GM21447 (cell line): ENCODE results near the gene RRBP1.

Source experiments
- ATAC-seq: cut with Tn5 transposase; IDR thresholded peaks from one replicate; pipeline ENCODE4 v1.9.1; 2021; ENCODE audit not compliant: unreplicated experiment

Gene RRBP1

GRCh38 chr20:17648791-17649730 is 33.0 kb downstream of the RRBP1 start:
- ATAC-seq, result no peak

- ATAC-seq, result no peak
Measured at GRCh38 chr20:17648315-17648646, 33.8 kb downstream of the RRBP1 start.

GRCh38 chr20:17647391-17648314 is 34.4 kb downstream of the RRBP1 start:
- no peak for ATAC-seq

GRCh38 chr20:17646961-17647301 is 35.1 kb downstream of the RRBP1 start:
- ATAC-seq, result no peak

DNA sequence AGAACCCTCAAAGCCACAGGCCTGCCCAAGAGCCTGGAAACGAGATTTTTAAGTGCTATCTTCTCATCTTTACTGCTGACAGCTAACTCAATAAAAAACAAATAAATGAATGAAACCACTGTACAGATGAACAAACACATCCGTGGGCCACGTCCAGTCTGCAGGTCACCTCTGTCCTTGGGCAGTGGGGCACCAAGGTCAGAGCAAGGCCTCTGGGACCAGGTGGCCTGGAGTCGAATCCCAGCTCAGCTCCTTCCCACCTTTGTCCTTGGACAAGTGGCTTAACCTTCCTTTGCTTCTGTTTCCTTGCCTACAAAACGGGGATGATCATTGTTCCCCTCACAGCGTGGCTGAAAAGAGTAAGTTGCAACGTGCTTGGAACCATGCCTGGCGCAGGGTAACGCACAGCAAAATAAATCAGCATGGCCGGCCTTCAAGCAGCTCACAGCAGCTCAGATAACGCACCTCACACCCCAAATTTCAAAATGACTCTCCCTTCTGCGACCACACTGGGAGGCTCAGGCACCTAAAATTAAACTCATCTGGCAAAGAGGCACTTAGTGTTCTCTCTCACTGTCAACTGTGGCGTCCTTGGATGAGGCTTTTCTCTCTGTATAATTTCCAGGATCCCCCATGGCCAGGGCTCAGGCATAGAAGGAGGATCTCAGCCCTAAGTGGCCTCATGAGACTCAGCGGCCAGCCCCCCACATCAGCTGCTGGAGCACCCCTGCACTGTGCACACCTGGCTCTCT is 35.7 kb downstream of the RRBP1 start:
- ATAC-seq, result no peak

DNA sequence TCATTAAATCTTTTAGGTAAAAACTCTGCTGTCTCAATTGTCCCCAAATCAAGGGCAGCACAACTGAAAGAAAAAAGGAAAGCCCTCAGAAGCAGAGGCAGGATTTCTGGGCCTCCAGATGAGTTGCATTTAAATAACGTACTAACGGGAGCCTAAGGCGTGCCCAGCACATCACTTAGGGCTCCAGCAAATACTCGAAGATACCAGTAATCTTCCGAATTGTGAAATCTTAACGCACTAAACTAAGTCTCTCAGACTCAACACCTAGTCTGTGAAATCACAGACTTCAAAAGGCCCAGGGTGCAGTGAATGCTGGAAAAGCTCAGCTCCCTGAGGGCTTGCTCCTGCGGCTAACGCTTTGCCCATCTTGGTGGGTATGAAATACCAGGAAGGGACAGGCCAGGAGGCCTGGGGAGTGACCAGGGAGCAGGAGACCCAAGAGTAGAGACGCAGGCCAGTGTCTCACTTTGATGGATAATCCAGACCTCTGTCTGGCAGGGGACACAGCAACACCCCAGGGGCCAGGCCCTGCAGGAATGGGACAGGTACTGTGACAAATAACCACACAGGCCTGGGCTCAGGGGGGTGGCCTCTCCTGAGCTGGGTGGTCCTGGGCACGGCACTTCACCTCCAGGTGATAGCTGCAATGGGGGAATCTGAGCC is 36.4 kb downstream of the RRBP1 start:
- ATAC-seq, result no peak

DNA sequence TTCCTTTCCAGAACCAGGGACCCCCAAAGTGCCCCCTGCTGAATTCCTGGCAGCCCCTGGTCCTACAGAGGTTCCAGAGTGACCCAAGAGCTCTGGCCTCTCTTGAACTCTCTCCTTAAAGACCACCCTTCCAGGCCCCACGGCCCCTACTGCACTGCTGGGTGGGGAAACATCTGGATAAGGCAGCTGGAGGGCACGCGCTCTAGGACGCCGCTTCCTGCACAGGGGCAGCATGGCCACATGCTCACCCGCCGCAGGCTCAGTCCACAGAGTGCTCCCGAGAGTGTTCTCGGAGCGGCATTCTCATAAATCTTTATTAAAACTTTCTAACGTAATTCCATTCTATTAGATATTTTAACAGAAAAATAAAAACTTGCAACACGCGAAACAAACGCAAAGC is 37.0 kb downstream of the RRBP1 start:
- no peak for ATAC-seq

DNA sequence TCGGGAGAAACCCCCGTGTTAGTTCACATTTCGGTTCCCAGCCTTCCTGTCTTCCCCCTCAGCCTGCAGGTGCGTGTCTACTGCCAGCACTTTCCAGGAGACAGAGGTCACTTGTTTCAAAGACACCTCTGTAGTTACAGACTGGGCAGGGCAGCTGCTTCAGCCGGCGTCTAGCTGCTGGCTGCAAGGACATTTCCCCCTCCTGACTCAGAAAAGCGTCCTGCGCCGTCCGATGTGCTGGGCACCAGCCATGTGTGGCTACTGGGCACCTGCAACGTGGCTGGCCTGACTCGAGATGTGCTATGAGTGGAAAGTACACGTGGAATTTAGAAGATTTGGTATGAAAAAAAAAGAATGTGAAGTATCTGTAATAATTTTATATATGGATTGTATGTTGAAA is 37.6 kb downstream of the RRBP1 start:
- ATAC-seq, result no peak

- ATAC-seq, result no peak
Measured at GRCh38 chr20:17643531-17644188, 38.4 kb downstream of the RRBP1 start.

GRCh38 chr20:17642404-17643269 is 39.4 kb downstream of the RRBP1 start:
- no peak for ATAC-seq

DNA sequence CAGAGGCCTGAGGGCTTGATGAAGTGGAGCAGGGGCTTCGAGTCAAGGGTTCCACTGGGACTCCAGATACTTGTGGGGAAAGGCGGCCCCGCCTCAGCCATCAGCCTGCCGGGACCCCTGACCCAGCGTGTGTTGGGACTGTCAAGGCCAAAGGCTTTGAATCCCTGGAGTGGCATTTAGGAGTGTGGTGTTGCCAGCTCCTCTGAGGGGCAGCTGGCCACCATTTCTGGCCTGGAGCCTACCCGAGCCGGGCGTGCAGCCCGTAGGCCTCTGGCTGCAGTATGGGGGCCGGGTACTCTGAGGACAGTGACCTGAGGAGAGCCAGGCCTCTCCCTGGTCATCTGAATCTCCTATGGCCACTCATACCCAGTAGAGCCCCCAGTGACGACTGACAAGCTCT is 40.0 kb downstream of the RRBP1 start:
- ATAC-seq, result no peak

DNA sequence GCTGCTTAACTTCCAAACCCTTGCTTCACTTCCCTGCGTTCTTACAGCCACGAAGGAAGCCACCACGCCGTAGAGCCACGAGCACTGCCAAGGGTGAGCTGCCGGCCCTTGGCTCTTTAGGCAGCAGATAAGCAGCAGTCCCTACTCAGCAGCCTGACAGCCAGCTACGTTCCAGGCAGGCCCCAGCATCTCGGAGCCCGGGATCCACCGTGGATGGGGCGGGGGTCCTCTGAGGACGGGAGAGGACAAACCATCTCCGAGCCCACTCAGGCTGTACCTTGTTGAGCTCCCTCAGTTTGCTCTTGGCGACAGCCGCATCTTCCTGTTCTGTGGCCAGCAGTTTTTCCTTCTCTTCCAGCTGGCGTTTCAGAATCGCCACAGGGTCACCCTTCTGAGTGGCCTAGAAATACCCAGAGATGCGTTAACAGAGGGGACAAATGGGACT is 40.5 kb downstream of the RRBP1 start:
- ATAC-seq, result no peak

DNA sequence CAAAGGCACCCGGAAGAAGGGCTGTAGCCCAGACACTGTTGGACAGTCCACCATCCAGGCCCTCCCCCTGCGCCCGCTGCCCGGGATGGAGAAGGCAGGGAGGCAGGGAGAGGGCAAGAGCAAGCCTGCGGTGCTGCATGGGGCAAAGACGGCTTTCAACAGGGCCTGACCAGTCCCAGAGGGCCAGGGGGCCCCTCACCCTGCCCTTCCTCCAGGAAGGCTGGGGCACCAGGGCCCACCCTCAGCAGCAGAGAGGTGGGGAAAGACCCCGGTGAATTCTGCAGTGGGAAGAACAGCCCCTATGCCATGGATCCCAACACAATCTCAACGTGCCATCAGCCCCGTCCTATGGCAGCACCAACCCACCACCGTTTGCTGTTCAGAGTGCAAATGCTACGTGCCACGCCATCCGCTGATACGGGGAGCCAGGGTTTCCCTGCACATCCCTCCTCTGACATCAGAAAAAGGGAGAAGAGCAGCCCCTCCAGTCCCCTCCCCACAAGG is 41.1 kb downstream of the RRBP1 start:
- no peak for ATAC-seq

GRCh38 chr20:17640146-17640874 is 41.7 kb downstream of the RRBP1 start:
- ATAC-seq, result no peak

DNA sequence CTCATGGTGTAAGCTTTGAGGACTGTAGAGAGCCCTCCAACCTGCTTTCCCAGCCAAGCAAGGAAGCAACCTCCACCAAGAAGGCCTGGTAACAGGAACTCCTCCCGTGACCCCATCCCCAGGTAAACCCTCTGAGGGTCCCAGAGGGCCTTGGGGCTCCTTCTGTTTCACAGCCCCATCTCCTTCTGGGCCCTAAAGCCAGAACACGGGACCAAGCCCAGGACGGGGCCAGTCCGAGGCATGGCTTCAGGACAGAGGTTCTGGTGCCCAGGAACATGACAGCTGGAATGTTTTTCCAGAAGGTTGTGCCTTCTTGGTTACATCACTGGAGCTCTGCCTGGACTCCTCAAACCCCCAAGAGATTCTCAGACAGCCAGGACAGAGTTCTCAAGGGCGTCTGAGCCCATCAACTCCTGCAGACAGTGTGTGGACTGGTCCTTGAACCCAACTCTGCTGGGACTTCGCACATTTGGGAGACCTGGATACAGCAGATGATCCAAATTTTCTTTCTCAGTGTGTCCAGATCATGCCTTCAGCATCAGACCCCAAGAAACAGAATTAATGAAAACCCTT is 43.1 kb downstream of the RRBP1 start:
- ATAC-seq, result no peak

DNA sequence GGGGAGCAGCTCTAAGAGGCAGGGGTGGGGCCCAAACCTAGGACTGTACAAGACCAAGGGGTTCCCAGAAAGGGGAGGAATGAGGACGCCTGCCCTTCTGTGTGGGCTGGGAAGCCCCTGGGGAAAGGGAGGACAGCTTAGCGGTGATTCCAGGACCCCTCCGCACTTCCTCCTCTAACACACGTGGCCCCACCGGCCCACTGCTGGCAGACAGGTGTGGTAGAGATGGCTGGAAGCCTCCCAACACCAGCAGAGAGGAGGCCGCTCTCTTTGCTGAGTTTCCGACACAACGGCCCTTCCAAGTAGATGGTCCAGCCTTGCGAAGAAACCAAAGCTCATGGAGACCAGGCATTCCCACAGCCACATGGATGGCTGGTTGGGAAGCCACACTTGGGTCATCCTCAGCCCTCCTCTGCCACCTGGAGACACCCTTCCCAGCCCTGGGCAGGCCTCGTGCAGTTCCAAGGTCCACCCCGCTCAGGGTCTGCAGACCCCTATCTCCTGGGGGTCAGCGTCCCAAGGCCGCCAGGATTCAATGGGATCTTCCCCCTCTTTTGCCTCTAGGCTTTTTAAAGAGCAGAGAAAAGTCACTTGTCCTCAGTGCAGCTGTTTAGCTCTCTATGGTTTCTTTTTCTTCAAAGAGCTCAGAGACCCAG is 43.9 kb downstream of the RRBP1 start:
- no peak for ATAC-seq

GRCh38 chr20:17637413-17637780 is 44.6 kb downstream of the RRBP1 start:
- no peak for ATAC-seq
